Neural cell (in vitro differentiated cells): ENCODE data around the gene CDH4. TPM values are rescaled to one million over a fixed set of nuclear protein-coding genes. Genes with fewer than 3 reads are reported as not detected.

Experiments
- H2AFZ ChIP-seq: fragments of 200-600, 300-800 bp; sonication (generic), shearing (Covaris generic); 2 replicates; pipeline ENCODE4 v1.6.0; 2014; ENCODE audit warnings: low read depth, mild to moderate bottlenecking, antibody characterized with exemption, low read length, moderate library complexity
- H3F3A ChIP-seq: fragments of 200-600 bp; shearing (Covaris generic); 2 replicates; pipeline ENCODE4 v1.6.1; 2016; ENCODE audit warnings: mild to moderate bottlenecking, moderate library complexity, mixed read lengths, antibody characterized with exemption, low read length; ENCODE audit not compliant: insufficient read depth, poor library complexity, severe bottlenecking
- H3K27ac ChIP-seq: fragments of 200-600, 300-800 bp; sonication (generic), shearing (Covaris generic); 2 replicates; pipeline ENCODE4 v1.5.1; 2014; ENCODE audit warnings: mild to moderate bottlenecking, low read length, moderate library complexity
- H3K27me3 ChIP-seq: fragments of 300-800, 200-600 bp; sonication (generic), shearing (Covaris generic); 2 replicates; pipeline ENCODE4 v1.6.0; 2014; ENCODE audit warnings: mild to moderate bottlenecking, low read depth, low read length, moderate library complexity; ENCODE audit not compliant: insufficient read depth
- H3K36me3 ChIP-seq: fragments of 300-800, 200-600 bp; sonication (generic), shearing (Covaris generic); 2 replicates; pipeline ENCODE4 v1.5.1; 2014; ENCODE audit warnings: mild to moderate bottlenecking, antibody characterized with exemption, low read length, moderate library complexity; ENCODE audit not compliant: insufficient read depth
- H3K4me2 ChIP-seq: fragments of 300-800, 200-600 bp; sonication (generic), shearing (Covaris generic); 2 replicates; pipeline ENCODE4 v1.6.0; 2014; ENCODE audit warnings: mild to moderate bottlenecking, low read length
- H3K4me3 ChIP-seq: fragments of 300-800, 200-600 bp; sonication (generic), shearing (Covaris generic); 2 replicates; pipeline ENCODE4 v1.5.1; 2014; ENCODE audit warnings: mild to moderate bottlenecking, low read length, moderate library complexity
- H3K79me2 ChIP-seq: fragments of 200-600 bp; shearing (Covaris generic); replicated peaks from 2 replicates; pipeline ENCODE4 v1.6.0; 2014; ENCODE audit warnings: mild to moderate bottlenecking, low read length, moderate library complexity; ENCODE audit not compliant: insufficient read depth
- H3K9ac ChIP-seq: fragments of 300-800, 200-600 bp; sonication (generic), shearing (Covaris generic); 2 replicates; pipeline ENCODE4 v1.6.1; 2016; ENCODE audit warnings: mild to moderate bottlenecking, low read length, mixed read lengths
- H3K9me2 ChIP-seq: fragments of 200-600 bp; shearing (Covaris generic); 2 replicates; pipeline ENCODE4 v1.6.1; 2016; ENCODE audit warnings: mild to moderate bottlenecking, low read length, mixed read lengths; ENCODE audit not compliant: insufficient read depth
- H3K9me3 ChIP-seq: fragments of 200-600, 300-800 bp; sonication (generic), shearing (Covaris generic); 2 replicates; pipeline ENCODE4 v1.6.1; 2016; ENCODE audit warnings: mild to moderate bottlenecking, mixed run types, low read length, moderate library complexity, mixed read lengths
- H4K20me1 ChIP-seq: fragments of 200-600 bp; shearing (Covaris generic); 2 replicates; pipeline ENCODE4 v1.6.1; 2016; ENCODE audit warnings: mild to moderate bottlenecking, mixed run types; ENCODE audit not compliant: insufficient read depth
- EP300 ChIP-seq: fragments of 450-650 bp; conservative IDR thresholded peaks from 2 replicates; pipeline ENCODE4 v1.6.1; 2014; ENCODE audit warnings: antibody characterized with exemption, mild to moderate bottlenecking, moderate library complexity; ENCODE audit not compliant: poor library complexity, severe bottlenecking
- EZH2 ChIP-seq: fragments of 200-600, 300-800 bp; shearing (Covaris generic), sonication (generic); IDR thresholded peaks from 2 replicates; pipeline ENCODE4 v1.6.1; 2014; ENCODE audit warnings: antibody characterized with exemption, low read length, borderline replicate concordance, mild to moderate bottlenecking; ENCODE audit not compliant: insufficient read depth, poor library complexity, severe bottlenecking
- MXI1 ChIP-seq: fragments of 450-650 bp; conservative IDR thresholded peaks from 2 replicates; pipeline ENCODE4 v1.6.1; 2014; ENCODE audit warnings: antibody characterized with exemption, mild to moderate bottlenecking; ENCODE audit not compliant: poor library complexity, severe bottlenecking
- POLR2AphosphoS5 ChIP-seq: IDR thresholded peaks from 2 replicates; pipeline ENCODE4 v1.6.1; 2012
- RAD21 ChIP-seq: fragments of 450-650 bp; conservative IDR thresholded peaks from 2 replicates; pipeline ENCODE4 v1.6.1; 2014; ENCODE audit warnings: antibody characterized with exemption, mild to moderate bottlenecking, moderate library complexity
- REST ChIP-seq: IDR thresholded peaks from 2 replicates; pipeline ENCODE4 v1.6.1; 2012; ENCODE audit warnings: borderline replicate concordance
- SMC3 ChIP-seq: fragments of 450-650 bp; conservative IDR thresholded peaks from 2 replicates; pipeline ENCODE4 v1.6.1; 2014; ENCODE audit warnings: antibody characterized with exemption, mild to moderate bottlenecking, moderate library complexity; ENCODE audit not compliant: poor library complexity
- TAF1 ChIP-seq: IDR thresholded peaks from 2 replicates; pipeline ENCODE4 v1.6.1; 2012; ENCODE audit warnings: low read depth
- polyA plus RNA-seq: library from polyadenylated mRNA; depleted of rRNA; stranded (reverse); fragments of >200 nt; gene quantifications from 2 replicates; pipeline ENCODE4 v1.2.3, GENCODE V29; 2014
- TF ChIP-seq, protein P1 (sequence below): fragments of 450-650 bp; IDR thresholded peaks from 2 replicates; pipeline ENCODE4 v1.5.1; 2014; ENCODE audit warnings: antibody characterized with exemption, mild to moderate bottlenecking, moderate library complexity; ENCODE audit not compliant: poor library complexity, severe bottlenecking

CDH4 gene
- polyA plus RNA-seq, 1 donor from 2014 or later = 24.6 TPM

DNA sequence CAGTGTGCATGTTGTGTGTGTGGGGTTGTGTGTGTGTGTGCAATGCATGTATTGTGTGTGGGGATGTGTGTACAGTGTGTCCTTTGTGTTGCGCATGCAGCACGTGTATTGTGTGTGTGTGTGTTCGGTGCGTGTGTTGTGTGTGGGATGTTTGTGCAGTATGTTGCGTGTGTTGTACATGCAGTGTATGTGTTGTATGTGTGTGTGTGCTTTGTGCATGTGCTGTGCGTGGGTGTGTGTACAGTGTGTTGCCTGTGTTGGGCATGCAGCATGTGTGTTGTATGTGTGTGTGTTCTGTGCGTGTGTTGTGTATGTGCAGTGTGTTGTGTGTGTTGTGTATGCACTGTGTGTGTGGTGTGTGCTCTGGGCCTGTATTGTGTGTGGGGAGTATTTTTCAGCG is 52.7 kb downstream of the CDH4 start:
- TF ChIP-seq RAD21 = no peak
- TF ChIP-seq, protein P1, sequence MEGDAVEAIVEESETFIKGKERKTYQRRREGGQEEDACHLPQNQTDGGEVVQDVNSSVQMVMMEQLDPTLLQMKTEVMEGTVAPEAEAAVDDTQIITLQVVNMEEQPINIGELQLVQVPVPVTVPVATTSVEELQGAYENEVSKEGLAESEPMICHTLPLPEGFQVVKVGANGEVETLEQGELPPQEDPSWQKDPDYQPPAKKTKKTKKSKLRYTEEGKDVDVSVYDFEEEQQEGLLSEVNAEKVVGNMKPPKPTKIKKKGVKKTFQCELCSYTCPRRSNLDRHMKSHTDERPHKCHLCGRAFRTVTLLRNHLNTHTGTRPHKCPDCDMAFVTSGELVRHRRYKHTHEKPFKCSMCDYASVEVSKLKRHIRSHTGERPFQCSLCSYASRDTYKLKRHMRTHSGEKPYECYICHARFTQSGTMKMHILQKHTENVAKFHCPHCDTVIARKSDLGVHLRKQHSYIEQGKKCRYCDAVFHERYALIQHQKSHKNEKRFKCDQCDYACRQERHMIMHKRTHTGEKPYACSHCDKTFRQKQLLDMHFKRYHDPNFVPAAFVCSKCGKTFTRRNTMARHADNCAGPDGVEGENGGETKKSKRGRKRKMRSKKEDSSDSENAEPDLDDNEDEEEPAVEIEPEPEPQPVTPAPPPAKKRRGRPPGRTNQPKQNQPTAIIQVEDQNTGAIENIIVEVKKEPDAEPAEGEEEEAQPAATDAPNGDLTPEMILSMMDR = no peak
- no peak for TF ChIP-seq REST
- TF ChIP-seq SMC3 = no peak
- TF ChIP-seq POLR2AphosphoS5 = no peak
- TF ChIP-seq EP300 = no peak
- no peak for TF ChIP-seq EZH2
- TF ChIP-seq TAF1 = no peak
- TF ChIP-seq MXI1 = no peak
- Histone ChIP-seq H3F3A (no peaks in the 10 kb centered on the region), H3K9me3 (no peaks in the 10 kb centered on the region), H3K79me2 (no peaks in the 10 kb centered on the region), H3K27ac (no peak overlapping the region), H3K9me2 (no peaks in the 10 kb centered on the region), H3K4me3 (no peak overlapping the region), H3K27me3 (no peaks in the 10 kb centered on the region), H3K4me2 (no peak overlapping the region), H2AFZ (no peak overlapping the region), H3K9ac (no peak overlapping the region), H3K36me3 (no peaks in the 10 kb centered on the region), H4K20me1 (no peaks in the 10 kb centered on the region)

GRCh38 chr20:61306937-61307475 is 54.9 kb downstream of the CDH4 start:
- Histone ChIP-seq H3K4me3 (no peak overlapping the region), H3F3A (no peaks in the 10 kb centered on the region), H2AFZ (no peak overlapping the region), H3K79me2 (no peaks in the 10 kb centered on the region), H3K9ac (no peak overlapping the region), H3K9me3 (no peaks in the 10 kb centered on the region), H3K27ac (no peak overlapping the region), H3K9me2 (no peaks in the 10 kb centered on the region), H4K20me1 (no peaks in the 10 kb centered on the region), H3K36me3 (no peaks in the 10 kb centered on the region), H3K27me3 (no peaks in the 10 kb centered on the region), H3K4me2 (no peak overlapping the region)
- no peak for TF ChIP-seq MXI1
- TF ChIP-seq SMC3 = no peak
- no peak for TF ChIP-seq EZH2
- TF ChIP-seq EP300 = no peak
- TF ChIP-seq, protein P1 = no peak
- no peak for TF ChIP-seq RAD21
- no peak for TF ChIP-seq REST
- TF ChIP-seq POLR2AphosphoS5 = no peak
- no peak for TF ChIP-seq TAF1
